ENCODE measurements around the gene LCAT.

DNA sequence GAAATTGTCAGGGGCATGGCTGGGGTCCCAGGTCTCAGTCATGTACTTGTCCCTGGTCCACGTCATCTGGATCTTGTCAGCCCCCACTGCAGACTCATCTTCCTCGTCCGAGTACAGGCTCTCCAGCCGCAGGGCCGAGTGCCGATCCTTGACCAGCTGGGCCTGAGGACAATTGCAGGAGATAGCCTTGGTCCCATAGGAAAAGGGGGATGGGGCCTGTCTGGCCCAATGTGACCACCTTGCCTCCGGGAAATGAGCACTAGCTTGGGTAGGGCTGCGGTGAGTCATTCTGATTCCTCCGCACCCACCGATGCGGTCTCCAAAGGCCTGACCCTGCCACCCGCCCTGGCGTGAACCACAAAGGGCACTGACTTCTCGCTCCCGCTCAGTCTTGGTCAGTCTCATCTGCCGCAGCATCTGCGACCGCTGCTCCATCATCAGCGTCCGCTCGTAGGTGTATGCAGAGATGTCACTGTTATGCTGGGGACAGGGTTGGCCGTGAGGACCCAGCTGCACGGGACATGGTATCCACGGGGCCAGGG, 1.5 kb upstream of the LCAT start:
- no peak for TF ChIP-seq FOXA1 (IDR thresholded peaks at IDR 0.05)
- no peak for TF ChIP-seq ZNF384 (IDR thresholded peaks at IDR 0.05)
- no peak for TF ChIP-seq FOXK2 (IDR thresholded peaks at IDR 0.05)
- no peak for TF ChIP-seq TARDBP (IDR thresholded peaks at IDR 0.05)
- TF ChIP-seq ARNT (IDR thresholded peaks at IDR 0.05) = no peak
- no peak for TF ChIP-seq FOXM1 (IDR thresholded peaks at IDR 0.05; ENCODE audit: borderline replicate concordance)
- TF ChIP-seq SUZ12 (IDR thresholded peaks at IDR 0.05) = no peak
- no peak for TF ChIP-seq CTBP1 (IDR thresholded peaks at IDR 0.05; ENCODE audit: borderline replicate concordance)
- TF ChIP-seq SP1 (IDR thresholded peaks at IDR 0.05) = no peak
